ENCODE data around the gene NFATC2. TPM values are rescaled to one million over a fixed set of nuclear protein-coding genes. Genes with fewer than 3 reads are reported as not detected.
A peak's percentile ranks its signal among the peaks of the same experiment; 100 is the strongest.

Gene NFATC2
- total RNA-seq, 2 donors from 2014 or later, result 11.9 to 24.5 TPM

GRCh38 chr20:51563486-51564332 is 21.2 kb upstream of the NFATC2 start:
- ATAC-seq (ENCODE audit: insufficient number of reproducible peaks, low FRiP score, low read depth) (peak; percentile 36), DNase-seq (ENCODE audit: low spot score) (peak; percentile 40)
- TF ChIP-seq, protein P1, sequence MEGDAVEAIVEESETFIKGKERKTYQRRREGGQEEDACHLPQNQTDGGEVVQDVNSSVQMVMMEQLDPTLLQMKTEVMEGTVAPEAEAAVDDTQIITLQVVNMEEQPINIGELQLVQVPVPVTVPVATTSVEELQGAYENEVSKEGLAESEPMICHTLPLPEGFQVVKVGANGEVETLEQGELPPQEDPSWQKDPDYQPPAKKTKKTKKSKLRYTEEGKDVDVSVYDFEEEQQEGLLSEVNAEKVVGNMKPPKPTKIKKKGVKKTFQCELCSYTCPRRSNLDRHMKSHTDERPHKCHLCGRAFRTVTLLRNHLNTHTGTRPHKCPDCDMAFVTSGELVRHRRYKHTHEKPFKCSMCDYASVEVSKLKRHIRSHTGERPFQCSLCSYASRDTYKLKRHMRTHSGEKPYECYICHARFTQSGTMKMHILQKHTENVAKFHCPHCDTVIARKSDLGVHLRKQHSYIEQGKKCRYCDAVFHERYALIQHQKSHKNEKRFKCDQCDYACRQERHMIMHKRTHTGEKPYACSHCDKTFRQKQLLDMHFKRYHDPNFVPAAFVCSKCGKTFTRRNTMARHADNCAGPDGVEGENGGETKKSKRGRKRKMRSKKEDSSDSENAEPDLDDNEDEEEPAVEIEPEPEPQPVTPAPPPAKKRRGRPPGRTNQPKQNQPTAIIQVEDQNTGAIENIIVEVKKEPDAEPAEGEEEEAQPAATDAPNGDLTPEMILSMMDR (IDR thresholded peaks at IDR 0.05), result no peak
- Histone ChIP-seq H3K9me3 (no peaks in the 10 kb centered on the region), H3K4me1 (ENCODE audit: control insufficient read depth in 1 of 2, low read depth in 2 of 2) (peaks cover 13 to 59% of the 10 kb centered on the region in 2 donors), H3K4me3 (peak overlapping the region; percentile 73), H3K36me3 (no peaks in the 10 kb centered on the region), H3K27me3 (replicated peaks; ENCODE audit: insufficient read depth) (no peaks in the 10 kb centered on the region), H3K27ac (peak overlapping the region; percentile 81 to 86)

GRCh38 chr20:51563174-51563485 is 20.6 kb upstream of the NFATC2 start:
- Histone ChIP-seq H3K4me1 (ENCODE audit: control insufficient read depth in 1 of 2, low read depth in 2 of 2) (peaks cover 13 to 59% of the 10 kb centered on the region in 2 donors), H3K27ac (peak overlapping the region; percentile 81 to 86), H3K27me3 (replicated peaks; ENCODE audit: insufficient read depth) (no peaks in the 10 kb centered on the region), H3K4me3 (peak overlapping the region; percentile 73), H3K36me3 (no peaks in the 10 kb centered on the region), H3K9me3 (no peaks in the 10 kb centered on the region)
- no peak for ATAC-seq (ENCODE audit: insufficient number of reproducible peaks, low FRiP score, low read depth)
- TF ChIP-seq, protein P1 (IDR thresholded peaks at IDR 0.05), result no peak
- no peak for DNase-seq (ENCODE audit: low spot score)

DNA sequence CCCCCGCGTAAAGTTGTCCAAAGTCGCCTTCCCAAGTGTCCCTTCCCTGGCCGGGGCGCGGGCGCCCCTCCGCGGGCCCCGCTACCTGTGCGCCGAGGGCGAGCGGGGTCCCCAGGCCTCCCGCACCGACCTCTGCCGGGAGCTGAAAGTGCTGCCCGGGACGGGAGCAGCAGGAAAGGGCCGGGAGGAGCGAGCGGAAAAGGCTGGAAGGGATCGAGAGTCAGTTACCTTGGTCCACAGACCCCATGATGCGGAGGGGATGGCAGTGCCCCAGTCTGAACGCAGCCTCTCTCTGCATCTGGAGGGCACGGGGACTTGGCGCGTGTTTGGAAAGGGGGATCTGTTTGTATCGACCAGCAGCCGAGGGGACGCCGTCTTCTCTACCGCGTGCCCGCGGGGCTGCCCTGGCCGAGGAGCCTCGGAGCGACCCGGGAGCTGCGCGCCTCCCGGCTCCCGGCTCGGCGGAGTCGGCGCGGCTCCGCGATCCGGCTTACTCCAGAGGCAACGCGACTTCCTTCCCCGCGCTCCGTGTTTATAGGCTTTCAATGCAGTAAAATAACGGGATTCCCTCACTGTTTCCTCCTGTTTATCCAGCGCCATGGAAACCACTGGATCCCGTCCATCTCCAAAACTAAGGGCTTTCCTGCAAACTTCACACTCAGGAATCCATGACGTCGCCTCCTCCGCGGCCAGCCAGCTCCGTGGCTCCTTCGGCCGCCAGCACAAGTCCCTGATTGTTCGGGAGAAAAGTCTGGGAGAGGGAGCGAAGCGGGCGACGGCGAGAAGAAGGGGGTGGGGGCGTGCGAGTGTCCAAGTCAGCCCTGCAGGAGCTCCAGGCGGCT is 20.0 kb upstream of the NFATC2 start:
- peak; percentile 80 for ATAC-seq (ENCODE audit: insufficient number of reproducible peaks, low FRiP score, low read depth)

GRCh38 chr20:51562027-51562331 is 19.5 kb upstream of the NFATC2 start:
- DNase-seq (ENCODE audit: low spot score) (no peak), ATAC-seq (ENCODE audit: insufficient number of reproducible peaks, low FRiP score, low read depth) (no peak)
- Histone ChIP-seq H3K36me3 (no peaks in the 10 kb centered on the region), H3K27me3 (replicated peaks; ENCODE audit: insufficient read depth) (no peaks in the 10 kb centered on the region), H3K27ac (peak overlapping the region; percentile 81 to 86), H3K4me1 (ENCODE audit: control insufficient read depth in 1 of 2, low read depth in 2 of 2) (peaks cover 13 to 59% of the 10 kb centered on the region in 2 donors), H3K4me3 (peak overlapping the region; percentile 73), H3K9me3 (no peaks in the 10 kb centered on the region)
- TF ChIP-seq, protein P1 (IDR thresholded peaks at IDR 0.05), result no peak

More for the DNA sequence above, 20.0 kb upstream of the NFATC2 start:
- Histone ChIP-seq H3K4me3 (peak overlapping the region; percentile 73), H3K9me3 (no peaks in the 10 kb centered on the region), H3K4me1 (ENCODE audit: control insufficient read depth in 1 of 2, low read depth in 2 of 2) (peaks cover 13 to 59% of the 10 kb centered on the region in 2 donors), H3K27ac (peak overlapping the region; percentile 81 to 86), H3K36me3 (no peaks in the 10 kb centered on the region), H3K27me3 (replicated peaks; ENCODE audit: insufficient read depth) (no peaks in the 10 kb centered on the region)
- TF ChIP-seq, protein P1 (IDR thresholded peaks at IDR 0.05), result no peak
- DNase-seq (ENCODE audit: low spot score), result peak; percentile 71
